K562 (cell line): Measurements from ENCODE around the gene ELOVL1. TPM values are rescaled to one million over a fixed set of nuclear protein-coding genes. Genes with fewer than 3 reads are reported as not detected.

Experiments
- CBFA2T2 ChIP-seq: fragments of 450-650 bp; conservative IDR thresholded peaks from 2 replicates; pipeline ENCODE4 v1.6.1; 2017; ENCODE audit warnings: mild to moderate bottlenecking
- CHD2 ChIP-seq: IDR thresholded peaks from 2 replicates; pipeline ENCODE4 v1.6.1; 2011; ENCODE audit warnings: low read depth, low read length
- CREB3L1 ChIP-seq: fragments of 450-650 bp; IDR thresholded peaks from 2 replicates; pipeline ENCODE4 v1.6.1; 2014; ENCODE audit warnings: low read depth, mild to moderate bottlenecking, moderate library complexity, borderline replicate concordance
- CTBP1 ChIP-seq: fragments of 450-650 bp; IDR thresholded peaks from 2 replicates; pipeline ENCODE4 v1.6.1; 2016; ENCODE audit warnings: borderline replicate concordance
- EWSR1 ChIP-seq: fragments of 450-650 bp; IDR thresholded peaks from 2 replicates; pipeline ENCODE4 v1.6.1; 2018; ENCODE audit warnings: borderline replicate concordance, mild to moderate bottlenecking, low read depth, moderate library complexity; ENCODE audit not compliant: partially characterized antibody
- FOXJ3 ChIP-seq: sonication (generic); formaldehyde crosslinking; IDR thresholded peaks from 2 replicates; pipeline ENCODE4 v1.4.0; 2020; ENCODE audit warnings: mild to moderate bottlenecking, missing genetic modification reagents
- HNRNPK ChIP-seq: fragments of 200-400 bp; formaldehyde crosslinking; IDR thresholded peaks from one replicate; pipeline ENCODE4 v1.6.1; 2018; ENCODE audit warnings: mild to moderate bottlenecking, low read depth, low read length; ENCODE audit not compliant: poor library complexity, severe bottlenecking
- HOMEZ ChIP-seq: fragments of 250-450 bp; sonication (Bioruptor Pico); IDR thresholded peaks from 2 replicates; pipeline ENCODE4 v1.4.0; 2020; ENCODE audit warnings: mild to moderate bottlenecking, moderate library complexity
- NELFE ChIP-seq: IDR thresholded peaks from 2 replicates; pipeline ENCODE4 v1.6.1; 2011; ENCODE audit warnings: mild to moderate bottlenecking; ENCODE audit not compliant: insufficient read depth, insufficient read length
- PHF21A ChIP-seq: fragments of 450-650 bp; IDR thresholded peaks from 2 replicates; pipeline ENCODE4 v1.6.1; 2017; ENCODE audit warnings: low read depth, borderline replicate concordance
- RBM17 ChIP-seq: fragments of 200-400 bp; formaldehyde crosslinking; IDR thresholded peaks from 2 replicates; pipeline ENCODE4 v1.6.1; 2017; ENCODE audit warnings: low read depth, mild to moderate bottlenecking, low read length, borderline replicate concordance
- SMC3 ChIP-seq: conservative IDR thresholded peaks from 2 replicates; pipeline ENCODE4 v1.6.1; 2011; ENCODE audit warnings: low read depth, low read length, improper control_type of control experiment; ENCODE audit not compliant: insufficient read depth
- SP1 ChIP-seq: sonication (generic); formaldehyde crosslinking; IDR thresholded peaks from 2 replicates; pipeline ENCODE4 v1.8.1; 2022; ENCODE audit warnings: mild to moderate bottlenecking, missing genetic modification reagents
- YBX1 ChIP-seq: fragments of 450-650 bp; IDR thresholded peaks from 2 replicates; pipeline ENCODE4 v1.7.1; 2016; ENCODE audit warnings: mild to moderate bottlenecking
- ZMIZ1 ChIP-seq, 2 experiments: fragments of 150-350 bp in 1 of 2; IDR thresholded peaks; 2 replicates each; pipeline ENCODE4 v1.6.1; 2012 to 2016; ENCODE audit warnings: low read depth in 2 of 2, low read length in 2 of 2, mild to moderate bottlenecking in 1 of 2, moderate library complexity in 1 of 2
- ZNF395 ChIP-seq: fragments of 200-800 bp; sonication (Bioruptor generic); IDR thresholded peaks from 2 replicates; pipeline ENCODE4 v1.6.1; 2017; ENCODE audit warnings: missing genetic modification characterization, missing compliant biosample characterization
- ZNF586 ChIP-seq: fragments of 450-650 bp; formaldehyde crosslinking; conservative IDR thresholded peaks from 2 replicates; pipeline ENCODE4 v1.4.0; 2020; ENCODE audit warnings: mild to moderate bottlenecking, moderate library complexity
- polyA plus RNA-seq, 8 experiments: library from polyadenylated mRNA; depleted of rRNA in 4 of 8; stranded (reverse) in 5 of 8; unstranded in 3 of 8; fragments of >200 nt; fragmentation: Nextera tagmentation in 2 of 8; fragmentation: Illumina TruSeq in 1 of 8; extraction: Ambion mirVana in 2 of 8; extraction: Trizol in 1 of 8; gene quantifications; 2 replicates each; pipeline versions ENCODE4 v1.2.1 to v1.2.3, GENCODE V29; 2011 to 2014; ENCODE audit warnings: inconsistent platforms in 1 of 8, missing spikeins in 1 of 8
- total RNA-seq, 7 experiments: library from RNA; depleted of rRNA in 6 of 7; stranded (reverse); fragments of >200 nt in 6 of 7; fragmentation: Illumina TruSeq in 2 of 7; extraction: Trizol in 2 of 7; gene quantifications; 2 replicates each; pipeline versions ENCODE4 v1.2.1 to v1.2.3, GENCODE V29; 2011 to 2021; ENCODE audit warnings: low replicate concordance in 1 of 7
- TF ChIP-seq, protein P1 (sequence below): IDR thresholded peaks from 3 replicates; pipeline ENCODE4 v1.6.1; 2011; ENCODE audit warnings: borderline replicate concordance, mild to moderate bottlenecking; ENCODE audit not compliant: insufficient read length, insufficient read depth

ELOVL1 gene
- total and polyA plus RNA-seq, 9 of the 15 experiments (the other 6 are each of a cell fraction or from before 2014, with no cell fraction given): 51.0 to 157 (median 70.3) TPM

- TF ChIP-seq ZMIZ1 (IDR thresholded peaks at IDR 0.05; ENCODE audit: low read depth in 2 of 2, low read length in 2 of 2) (no peak), CREB3L1 (no peak), CTBP1 (peak; percentile 92; the same call in 1 of the 2 replicates), EWSR1 (no peak), SP1 (CRISPR knock-in tag) (peak; percentile 74), CHD2 (no peak), PHF21A (0 out of 2 replicates have a peak, but pooled peaks have one; percentile 4), ZNF586 (CRISPR knock-in tag) (no peak), SMC3 (0 out of 2 replicates have a peak, but pooled peaks have one; percentile 8), HNRNPK (no peak), YBX1 (no peak), FOXJ3 (CRISPR knock-in tag) (no peak), CBFA2T2 (peak; percentile 27; the same call in 1 of the 2 replicates), HOMEZ (CRISPR knock-in tag) (no peak), ZNF395 (CRISPR knock-in tag) (no peak), RBM17 (no peak), NELFE (no peak)
- TF ChIP-seq, protein P1, sequence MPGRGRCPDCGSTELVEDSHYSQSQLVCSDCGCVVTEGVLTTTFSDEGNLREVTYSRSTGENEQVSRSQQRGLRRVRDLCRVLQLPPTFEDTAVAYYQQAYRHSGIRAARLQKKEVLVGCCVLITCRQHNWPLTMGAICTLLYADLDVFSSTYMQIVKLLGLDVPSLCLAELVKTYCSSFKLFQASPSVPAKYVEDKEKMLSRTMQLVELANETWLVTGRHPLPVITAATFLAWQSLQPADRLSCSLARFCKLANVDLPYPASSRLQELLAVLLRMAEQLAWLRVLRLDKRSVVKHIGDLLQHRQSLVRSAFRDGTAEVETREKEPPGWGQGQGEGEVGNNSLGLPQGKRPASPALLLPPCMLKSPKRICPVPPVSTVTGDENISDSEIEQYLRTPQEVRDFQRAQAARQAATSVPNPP: no peak
Measured at GRCh38 chr1:43329995-43330751, 37.6 kb downstream of the ELOVL1 start (continued).
